NCI-H1092 (cell line): ENCODE results near the gene SDK1.

Source experiments
- DNase-seq: peaks from one replicate; lab custom pipeline; 2025; lab: John Stamatoyannopoulos, UW

Gene SDK1

GRCh38 chr7:3527496-3528124 is 226.6 kb downstream of the SDK1 start:
- DNase-seq: no peak

- DNase-seq: no peak
These were observed 232.0 kb downstream of the SDK1 start for GRCh38 chr7:3533040-3533439.

- no peak for DNase-seq
These were observed 236.3 kb downstream of the SDK1 start for GRCh38 chr7:3537210-3537875.

- no peak for DNase-seq
These were observed 237.0 kb downstream of the SDK1 start for GRCh38 chr7:3538041-3538440.

- DNase-seq: no peak
These were observed 239.6 kb downstream of the SDK1 start for GRCh38 chr7:3540456-3541220.

- DNase-seq: no peak
These were observed 243.2 kb downstream of the SDK1 start for GRCh38 chr7:3544202-3544601.

GRCh38 chr7:3548815-3549214 is 247.8 kb downstream of the SDK1 start:
- no peak for DNase-seq

- DNase-seq: no peak
These were observed 248.5 kb downstream of the SDK1 start for GRCh38 chr7:3549601-3550000.

GRCh38 chr7:3551536-3551935 is 250.5 kb downstream of the SDK1 start:
- no peak for DNase-seq

GRCh38 chr7:3552499-3552898 is 251.4 kb downstream of the SDK1 start:
- DNase-seq: no peak

GRCh38 chr7:3558400-3558799 is 257.3 kb downstream of the SDK1 start:
- no peak for DNase-seq

GRCh38 chr7:3559278-3559677 is 258.2 kb downstream of the SDK1 start:
- DNase-seq: no peak

- DNase-seq: no peak
These were observed 259.4 kb downstream of the SDK1 start for GRCh38 chr7:3560495-3560894.

GRCh38 chr7:3561932-3562331 is 260.9 kb downstream of the SDK1 start:
- no peak for DNase-seq

GRCh38 chr7:3564231-3564630 is 263.2 kb downstream of the SDK1 start:
- no peak for DNase-seq

- no peak for DNase-seq
These were observed 267.5 kb downstream of the SDK1 start for GRCh38 chr7:3568516-3568915.

- DNase-seq: no peak
These were observed 268.6 kb downstream of the SDK1 start for GRCh38 chr7:3569643-3570042.

- DNase-seq: no peak
These were observed 272.1 kb downstream of the SDK1 start for GRCh38 chr7:3573151-3573550.

- no peak for DNase-seq
These were observed 273.3 kb downstream of the SDK1 start for GRCh38 chr7:3574386-3574785.

GRCh38 chr7:3575753-3576531 is 274.9 kb downstream of the SDK1 start:
- no peak for DNase-seq

GRCh38 chr7:3578399-3578798 is 277.3 kb downstream of the SDK1 start:
- DNase-seq: no peak

GRCh38 chr7:3579638-3580219 is 278.7 kb downstream of the SDK1 start:
- DNase-seq: no peak
